Neural progenitor cell (in vitro differentiated cells): Measurements from ENCODE around the gene CLIP2. TPM values are rescaled to one million over a fixed set of nuclear protein-coding genes. Genes with fewer than 3 reads are reported as not detected.

Experiments used
- DNase-seq: peaks from one replicate; pipeline ENCODE4 v3.0.0-alpha.2; 2016; ENCODE audit warnings: low spot score
- H2AFZ ChIP-seq: fragments of 200-600 bp; sonication (generic); replicated peaks from 2 replicates; pipeline ENCODE4 v1.6.1; 2016; ENCODE audit warnings: antibody characterized with exemption
- H3F3A ChIP-seq: fragments of 200-600 bp; sonication (generic); 2 replicates; pipeline ENCODE4 v1.6.1; 2016; ENCODE audit warnings: antibody characterized with exemption, low read depth
- H3K27ac ChIP-seq: fragments of 200-600 bp; sonication (generic); 2 replicates; pipeline ENCODE4 v1.5.1; 2016; ENCODE audit warnings: mild to moderate bottlenecking
- H3K27me3 ChIP-seq: fragments of 200-600 bp; sonication (generic); 2 replicates; pipeline ENCODE4 v1.6.1; 2016; ENCODE audit warnings: mild to moderate bottlenecking, moderate library complexity
- H3K36me3 ChIP-seq: fragments of 200-600 bp; sonication (generic); 2 replicates; pipeline ENCODE4 v1.5.1; 2016
- H3K4me1 ChIP-seq: fragments of 200-600 bp; sonication (generic); 2 replicates; pipeline ENCODE4 v1.6.1; 2016; ENCODE audit warnings: mixed run types
- H3K4me2 ChIP-seq: fragments of 200-600 bp; sonication (generic); 2 replicates; pipeline ENCODE4 v1.6.1; 2016
- H3K4me3 ChIP-seq: fragments of 200-600 bp; sonication (generic); 2 replicates; pipeline ENCODE4 v1.5.1; 2016
- H3K79me2 ChIP-seq: fragments of 200-600 bp; sonication (generic); 2 replicates; pipeline ENCODE4 v1.6.1; 2016; ENCODE audit warnings: low read depth
- H3K9ac ChIP-seq: fragments of 200-600 bp; sonication (generic); 2 replicates; pipeline ENCODE4 v1.6.1; 2016
- H3K9me3 ChIP-seq: fragments of 200-600 bp; sonication (generic); 2 replicates; pipeline ENCODE4 v1.5.1; 2016; ENCODE audit warnings: low read depth
- H4K20me1 ChIP-seq: fragments of 200-600 bp; sonication (generic); 2 replicates; pipeline ENCODE4 v1.6.1; 2016; ENCODE audit warnings: low read depth
- H3K27ac Mint-ChIP-seq: 3 replicates; pipeline ENCODE4 v1.8.0; 2021; ENCODE audit warnings: mixed read lengths
- H3K27me3 Mint-ChIP-seq: 2 replicates; pipeline ENCODE4 v1.8.0; 2022; ENCODE audit warnings: low read depth, mild to moderate bottlenecking, inconsistent platforms, moderate library complexity, mixed read lengths; ENCODE audit not compliant: insufficient read depth
- H3K36me3 Mint-ChIP-seq: 3 replicates; pipeline ENCODE4 v1.8.0; 2021; ENCODE audit warnings: mixed read lengths
- H3K4me1 Mint-ChIP-seq: 3 replicates; pipeline ENCODE4 v1.8.0; 2021; ENCODE audit warnings: mixed read lengths
- H3K4me3 Mint-ChIP-seq: 3 replicates; pipeline ENCODE4 v1.8.0; 2021; ENCODE audit warnings: mild to moderate bottlenecking, moderate library complexity, mixed read lengths
- H3K9me3 Mint-ChIP-seq: 3 replicates; pipeline ENCODE4 v1.8.0; 2020; ENCODE audit warnings: mixed read lengths
- CTCF ChIP-seq: fragments of 200-600 bp; sonication (generic); IDR thresholded peaks from 2 replicates; pipeline ENCODE4 v1.5.1; 2017; ENCODE audit warnings: antibody characterized with exemption, mild to moderate bottlenecking
- EZH2 ChIP-seq: fragments of 200-600 bp; sonication (generic); IDR thresholded peaks from 2 replicates; pipeline ENCODE4 v1.6.1; 2017; ENCODE audit warnings: antibody characterized with exemption, mild to moderate bottlenecking, moderate library complexity
- EZH2phosphoT487 ChIP-seq: fragments of 200-600 bp; sonication (generic); IDR thresholded peaks from 2 replicates; pipeline ENCODE4 v1.6.1; 2017; ENCODE audit warnings: antibody characterized with exemption
- total RNA-seq: library from RNA; depleted of rRNA; stranded (reverse); fragments of >200 nt; gene quantifications from 2 replicates; pipeline ENCODE4 v1.2.3, GENCODE V29; 2015; ENCODE audit warnings: low replicate concordance

Gene CLIP2
- total RNA-seq, 1 donor from 2014 or later, result 7.5 TPM

- TF ChIP-seq EZH2phosphoT487 (no peak), EZH2 (no peak), CTCF (no peak)
- no peaks in the 10 kb centered on the region for H3K4me1 ChIP-seq
- no peak overlapping the region for H3K4me2 ChIP-seq
- H3K27me3 Mint-ChIP-seq, result peaks cover 7% of the 10 kb centered on the region
- H3K27ac Mint-ChIP-seq, result peak overlapping the region; percentile 91
- no peak overlapping the region for H3K27ac ChIP-seq
- no peaks in the 10 kb centered on the region for H3K36me3 ChIP-seq
- peak overlapping the region; percentile 0 for H3K4me3 Mint-ChIP-seq
- H3K9me3 Mint-ChIP-seq, result no peaks in the 10 kb centered on the region
- peaks cover 35% of the 10 kb centered on the region for H3K4me1 Mint-ChIP-seq
- no peak overlapping the region for H3K9ac ChIP-seq
- H3K4me3 ChIP-seq, result no peak overlapping the region
- H3K27me3 ChIP-seq, result peaks cover 13% of the 10 kb centered on the region
- H3K9me3 ChIP-seq, result no peaks in the 10 kb centered on the region
- no peak for DNase-seq
- peak overlapping the region; percentile 84 for H2AFZ ChIP-seq
- H3F3A ChIP-seq, result peaks cover 5% of the 10 kb centered on the region
- H3K36me3 Mint-ChIP-seq, result no peaks in the 10 kb centered on the region
- no peaks in the 10 kb centered on the region for H3K79me2 ChIP-seq
- H4K20me1 ChIP-seq, result no peaks in the 10 kb centered on the region
Observed at GRCh38 chr7:74272305-74273038, 16.7 kb upstream of the CLIP2 start.

- no peak overlapping the region for H3K27ac Mint-ChIP-seq
- Histone ChIP-seq H4K20me1 (no peaks in the 10 kb centered on the region), H3K9ac (no peak overlapping the region), H3K79me2 (no peaks in the 10 kb centered on the region), H3K4me3 (no peak overlapping the region), H3K9me3 (no peaks in the 10 kb centered on the region), H3K27ac (no peak overlapping the region), H3F3A (no peaks in the 10 kb centered on the region), H3K27me3 (no peaks in the 10 kb centered on the region), H3K4me2 (no peak overlapping the region), H3K4me1 (no peaks in the 10 kb centered on the region), H3K36me3 (no peaks in the 10 kb centered on the region), H2AFZ (no peak overlapping the region)
- H3K27me3 Mint-ChIP-seq, result peaks cover 5% of the 10 kb centered on the region
- no peaks in the 10 kb centered on the region for H3K9me3 Mint-ChIP-seq
- H3K36me3 Mint-ChIP-seq, result no peaks in the 10 kb centered on the region
- no peak for TF ChIP-seq EZH2phosphoT487
- peak; percentile 63 for TF ChIP-seq CTCF
- no peak for TF ChIP-seq EZH2
- no peak overlapping the region for H3K4me3 Mint-ChIP-seq
- DNase-seq, result peak; percentile 46
- peaks cover 26% of the 10 kb centered on the region for H3K4me1 Mint-ChIP-seq
Observed at GRCh38 chr7:74275401-74275881, 13.8 kb upstream of the CLIP2 start.

- Mint-ChIP-seq H3K27me3 (peaks cover 7% of the 10 kb centered on the region), H3K27ac (no peak overlapping the region), H3K4me3 (no peak overlapping the region), H3K36me3 (no peaks in the 10 kb centered on the region), H3K9me3 (no peaks in the 10 kb centered on the region), H3K4me1 (peaks cover 21% of the 10 kb centered on the region)
- no peaks in the 10 kb centered on the region for H3K9me3 ChIP-seq
- H3K4me3 ChIP-seq, result no peak overlapping the region
- no peaks in the 10 kb centered on the region for H3K79me2 ChIP-seq
- no peak overlapping the region for H2AFZ ChIP-seq
- no peaks in the 10 kb centered on the region for H3K4me1 ChIP-seq
- no peak overlapping the region for H3K4me2 ChIP-seq
- no peak for DNase-seq
- peaks cover 2% of the 10 kb centered on the region for H4K20me1 ChIP-seq
- no peaks in the 10 kb centered on the region for H3F3A ChIP-seq
- TF ChIP-seq EZH2, result no peak
- no peak for TF ChIP-seq EZH2phosphoT487
- TF ChIP-seq CTCF, result no peak
- H3K9ac ChIP-seq, result no peak overlapping the region
- H3K27me3 ChIP-seq, result peaks cover 6% of the 10 kb centered on the region
- no peak overlapping the region for H3K27ac ChIP-seq
- H3K36me3 ChIP-seq, result no peaks in the 10 kb centered on the region
Observed at GRCh38 chr7:74277636-74278035, 11.6 kb upstream of the CLIP2 start.
